Measurements from ENCODE around the gene PTPRA.

Gene PTPRA

GRCh38 chr20:2995796-2996195 is 122.5 kb downstream of the PTPRA start:
- H3K4me3 ChIP-seq (ENCODE audit: low read depth, low read length) = no peak overlapping the region
- no peak for DNase-seq (ENCODE audit: low read depth)
- TF ChIP-seq CTCF (IDR thresholded peaks at IDR 0.05; ENCODE audit: control insufficient read depth, extremely low read depth, insufficient read depth) = 0 out of 2 replicates have a peak, but pooled peaks have one; percentile 5

- no peak overlapping the region for H3K4me3 ChIP-seq (ENCODE audit: low read depth, low read length)
- TF ChIP-seq CTCF (IDR thresholded peaks at IDR 0.05; ENCODE audit: control insufficient read depth, extremely low read depth, insufficient read depth) = no peak
- no peak for DNase-seq (ENCODE audit: low read depth)
Observed at GRCh38 chr20:2998728-2999127, 125.4 kb downstream of the PTPRA start.

- DNase-seq (ENCODE audit: low read depth) = peak; percentile 48
- TF ChIP-seq CTCF (IDR thresholded peaks at IDR 0.05; ENCODE audit: control insufficient read depth, extremely low read depth, insufficient read depth) = peak; percentile 66
- no peak overlapping the region for H3K4me3 ChIP-seq (ENCODE audit: low read depth, low read length)
Observed at GRCh38 chr20:3000852-3001523, 127.7 kb downstream of the PTPRA start.

- no peak for TF ChIP-seq CTCF (IDR thresholded peaks at IDR 0.05; ENCODE audit: control insufficient read depth, extremely low read depth, insufficient read depth)
- no peak overlapping the region for H3K4me3 ChIP-seq (ENCODE audit: low read depth, low read length)
- DNase-seq (ENCODE audit: low read depth) = no peak
Observed at GRCh38 chr20:3003416-3003815, 130.1 kb downstream of the PTPRA start.

- DNase-seq (ENCODE audit: low read depth) = no peak
- no peak for TF ChIP-seq CTCF (IDR thresholded peaks at IDR 0.05; ENCODE audit: control insufficient read depth, extremely low read depth, insufficient read depth)
- H3K4me3 ChIP-seq (ENCODE audit: low read depth, low read length) = no peak overlapping the region
Observed at GRCh38 chr20:3010985-3011723, 137.9 kb downstream of the PTPRA start.

- DNase-seq (ENCODE audit: low read depth) = no peak
- no peak for TF ChIP-seq CTCF (IDR thresholded peaks at IDR 0.05; ENCODE audit: control insufficient read depth, extremely low read depth, insufficient read depth)
- no peak overlapping the region for H3K4me3 ChIP-seq (ENCODE audit: low read depth, low read length)
Observed at GRCh38 chr20:3011752-3012151, 138.5 kb downstream of the PTPRA start.
